Liver (tissue), 9 donors: ENCODE results near the gene FASTKD1. TPM values are rescaled to one million over a fixed set of nuclear protein-coding genes. Genes with fewer than 3 reads are reported as not detected.
"Not testable (repeated sequence)": the region's sequence is repeated elsewhere in the genome, so short reads cannot be mapped to it uniquely, and the experiment has no call there.

Experiments used
- DNase-seq: peaks from one replicate; pipeline ENCODE4 v3.0.0-alpha.2; 2017; ENCODE audit warnings: low spot score
- H3K27ac ChIP-seq, 2 donors: one replicate each; pipeline ENCODE4 v1.7.0; 2013; ENCODE audit warnings: inconsistent platforms in 2 of 2, low read length in 2 of 2, control low read depth in 1 of 2, low read depth in 1 of 2, mild to moderate bottlenecking in 1 of 2
- H3K27me3 ChIP-seq, 4 donors: one replicate each; pipeline versions ENCODE4 v1.6.1 to v1.7.0; 2013; ENCODE audit warnings: low read length in 3 of 4, inconsistent platforms in 1 of 4, mild to moderate bottlenecking in 1 of 4, moderate library complexity in 1 of 4; ENCODE audit not compliant: control insufficient read depth in 4 of 4, insufficient read depth in 4 of 4
- H3K36me3 ChIP-seq, 4 donors: one replicate each; pipeline versions ENCODE4 v1.6.1 to v1.7.0; 2013; ENCODE audit warnings: low read length in 3 of 4, mild to moderate bottlenecking in 3 of 4, low read depth in 1 of 4, moderate library complexity in 1 of 4; ENCODE audit not compliant: control insufficient read depth in 4 of 4, insufficient read depth in 3 of 4
- H3K4me1 ChIP-seq, 4 donors: one replicate each; pipeline versions ENCODE4 v1.6.1 to v1.7.0; 2013; ENCODE audit warnings: low read length in 3 of 4, mild to moderate bottlenecking in 3 of 4, moderate library complexity in 1 of 4; ENCODE audit not compliant: control insufficient read depth in 4 of 4, insufficient read depth in 4 of 4
- H3K4me3 ChIP-seq, 3 donors: one replicate each; pipeline versions ENCODE4 v1.6.1 to v1.7.0; 2013; ENCODE audit warnings: low read length in 3 of 3, control low read depth in 1 of 3, low read depth in 1 of 3, mild to moderate bottlenecking in 1 of 3
- H3K9ac ChIP-seq, 2 donors: one replicate each; pipeline ENCODE4 v1.7.0; 2013; ENCODE audit warnings: low read length in 2 of 2, mild to moderate bottlenecking in 2 of 2, moderate library complexity in 2 of 2, control low read depth in 1 of 2, low read depth in 1 of 2
- H3K9me3 ChIP-seq, 4 donors: one replicate each; pipeline versions ENCODE4 v1.6.1 to v1.7.0; 2013; ENCODE audit warnings: low read length in 3 of 4; ENCODE audit not compliant: control insufficient read depth in 4 of 4
- EGR1 ChIP-seq, 2 donors: IDR thresholded peaks; 2 replicates each; pipeline ENCODE4 v1.6.1; 2016 to 2018; ENCODE audit warnings: antibody characterized with exemption in 2 of 2, low read depth in 2 of 2
- FOXA1 ChIP-seq: IDR thresholded peaks from 2 replicates; pipeline ENCODE4 v1.6.1; 2016; ENCODE audit warnings: antibody characterized with exemption
- FOXA2 ChIP-seq: IDR thresholded peaks from 2 replicates; pipeline ENCODE4 v1.6.1; 2016; ENCODE audit warnings: antibody characterized with exemption
- GABPA ChIP-seq, 2 donors: IDR thresholded peaks in 1 of 2; conservative IDR thresholded peaks in 1 of 2; 2 replicates each; pipeline ENCODE4 v1.6.1; 2016; ENCODE audit warnings: antibody characterized with exemption in 2 of 2, mild to moderate bottlenecking in 1 of 2, moderate library complexity in 1 of 2
- HNF4A ChIP-seq, 2 donors: conservative IDR thresholded peaks; 2 replicates each; pipeline ENCODE4 v1.6.1; 2016; ENCODE audit warnings: antibody characterized with exemption in 2 of 2, mild to moderate bottlenecking in 2 of 2
- HNF4G ChIP-seq: IDR thresholded peaks from 2 replicates; pipeline ENCODE4 v1.6.1; 2016; ENCODE audit warnings: antibody characterized with exemption
- JUND ChIP-seq, 2 donors: IDR thresholded peaks; 2 replicates each; pipeline ENCODE4 v1.6.1; 2016; ENCODE audit warnings: antibody characterized with exemption in 2 of 2
- NR2F2 ChIP-seq: IDR thresholded peaks from 2 replicates; pipeline ENCODE4 v1.6.1; 2016; ENCODE audit warnings: antibody characterized with exemption
- RAD21 ChIP-seq, 2 donors: IDR thresholded peaks; 2 replicates each; pipeline ENCODE4 v1.6.1; 2016; ENCODE audit warnings: antibody characterized with exemption in 2 of 2, mild to moderate bottlenecking in 2 of 2
- REST ChIP-seq: IDR thresholded peaks from 2 replicates; pipeline ENCODE4 v1.6.1; 2016; ENCODE audit warnings: antibody characterized with exemption, mild to moderate bottlenecking
- RXRA ChIP-seq, 2 donors: IDR thresholded peaks; 2 replicates each; pipeline ENCODE4 v1.6.1; 2017 to 2018; ENCODE audit warnings: antibody characterized with exemption in 2 of 2, mild to moderate bottlenecking in 1 of 2
- SP1 ChIP-seq: IDR thresholded peaks from 2 replicates; pipeline ENCODE4 v1.6.1; 2018; ENCODE audit warnings: antibody characterized with exemption, mild to moderate bottlenecking
- TAF1 ChIP-seq: conservative IDR thresholded peaks from 2 replicates; pipeline ENCODE4 v1.6.1; 2016; ENCODE audit warnings: antibody characterized with exemption, mild to moderate bottlenecking
- YY1 ChIP-seq: IDR thresholded peaks from 2 replicates; pipeline ENCODE4 v1.6.1; 2016; ENCODE audit warnings: antibody characterized with exemption, mild to moderate bottlenecking
- ZBTB33 ChIP-seq: IDR thresholded peaks from 2 replicates; pipeline ENCODE4 v1.6.1; 2016; ENCODE audit warnings: antibody characterized with exemption
- WGBS: extraction: QIAGEN DNeasy Blood & Tissue Kit; methylation state at CpG from one replicate; pipeline ENCODE4 v1.1.7; 2013; 5-methylcytosine and 5-hydroxymethylcytosine counted together
- polyA plus RNA-seq, 2 donors: library from polyadenylated mRNA; stranded (reverse) in 1 of 2; unstranded in 1 of 2; fragments of 200-250 nt in 1 of 2; fragments of >200 nt in 1 of 2; fragmentation: Nextera tagmentation in 1 of 2; extraction: Ambion mirVana in 1 of 2; gene quantifications; one replicate each; pipeline versions ENCODE4 v1.2.1 to v1.2.3, GENCODE V29; 2013 to 2015
- total RNA-seq, 2 donors: library from RNA; depleted of rRNA; stranded (reverse); fragments of >200 nt; gene quantifications; one replicate each; pipeline ENCODE4 v1.2.3, GENCODE V29; 2014
- TF ChIP-seq, protein P1 (sequence below): IDR thresholded peaks from 2 replicates; pipeline ENCODE4 v1.6.1; 2016; ENCODE audit warnings: antibody characterized with exemption
- donor health status: healthy.
- donor health status: healthy.
- donor health status: healthy.
- donor health status: healthy.
- donor health status: healthy.

Gene FASTKD1
- total and polyA plus RNA-seq, 4 donors, result 6.7 to 20.7 (median 16.2) TPM

DNA sequence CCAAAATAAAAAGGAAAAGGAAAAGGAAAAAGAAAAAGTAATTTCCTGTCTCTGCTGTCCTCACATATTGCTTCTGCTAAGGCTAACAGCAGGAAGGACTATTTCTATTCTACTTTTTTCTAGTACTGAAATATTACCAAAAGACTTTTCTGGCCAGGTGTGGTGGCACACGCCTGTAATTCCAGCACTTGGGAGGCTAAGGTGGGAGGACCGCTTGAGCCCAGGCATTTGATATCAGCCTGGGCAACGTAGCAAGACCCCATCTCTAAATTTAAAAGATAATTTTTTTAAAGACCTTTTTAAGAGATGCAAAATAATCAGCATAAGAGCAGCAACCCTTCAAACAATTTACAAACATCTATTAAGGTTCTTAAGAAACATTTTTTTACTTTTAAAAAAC is 31.2 kb downstream of the FASTKD1 start:
- no peak for TF ChIP-seq HNF4G
- TF ChIP-seq, protein P1, sequence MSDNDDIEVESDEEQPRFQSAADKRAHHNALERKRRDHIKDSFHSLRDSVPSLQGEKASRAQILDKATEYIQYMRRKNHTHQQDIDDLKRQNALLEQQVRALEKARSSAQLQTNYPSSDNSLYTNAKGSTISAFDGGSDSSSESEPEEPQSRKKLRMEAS, result no peak
- TF ChIP-seq GABPA (IDR thresholded peaks at IDR 0.05 in 1 of 2, conservative IDR thresholded peaks at IDR 0.05 in 1 of 2), result no peak
- no peaks in the 10 kb centered on the region for H3K27me3 ChIP-seq
- WGBS, result 93% methylated on average over 3 of the region's 3 CpGs
- H3K4me3 ChIP-seq, result no peak overlapping the region
- no peak for DNase-seq
- peaks cover 2 to 5% (median 3%) of the 10 kb centered on the region in 4 donors for H3K36me3 ChIP-seq
- no peak overlapping the region for H3K9ac ChIP-seq
- H3K4me1 ChIP-seq, result no peaks in the 10 kb centered on the region
- no peak overlapping the region for H3K27ac ChIP-seq
- no peaks in the 10 kb centered on the region for H3K9me3 ChIP-seq

GRCh38 chr2:169540146-169540545 is 33.5 kb downstream of the FASTKD1 start:
- TF ChIP-seq HNF4G (no peak), YY1 (no peak), REST (no peak), RAD21 (IDR thresholded peaks at IDR 0.05) (no peak), TAF1 (no peak), JUND (IDR thresholded peaks at IDR 0.05) (no peak), RXRA (IDR thresholded peaks at IDR 0.05) (no peak), EGR1 (IDR thresholded peaks at IDR 0.05; ENCODE audit: low read depth in 2 of 2) (no peak), FOXA1 (no peak), HNF4A (conservative IDR thresholded peaks at IDR 0.05) (no peak), FOXA2 (no peak), NR2F2 (no peak), ZBTB33 (no peak), SP1 (no peak)
- TF ChIP-seq, protein P1, result no peak
- no peak overlapping the region for H3K9ac ChIP-seq
- H3K4me3 ChIP-seq, result no peak overlapping the region
- peaks cover 2 to 4% (median 3%) of the 10 kb centered on the region in 4 donors for H3K36me3 ChIP-seq
- WGBS, result 94% methylated on average over 2 of the region's 2 CpGs
- H3K27ac ChIP-seq, result no peak overlapping the region
- DNase-seq, result no peak
- H3K4me1 ChIP-seq, result no peaks in the 10 kb centered on the region
- no peaks in the 10 kb centered on the region for H3K9me3 ChIP-seq
- no peaks in the 10 kb centered on the region for H3K27me3 ChIP-seq

GRCh38 chr2:169539460-169539859 is 34.2 kb downstream of the FASTKD1 start:
- H3K9ac ChIP-seq, H3K4me1 ChIP-seq, H3K4me3 ChIP-seq, DNase-seq, H3K9me3 ChIP-seq, H3K27me3 ChIP-seq, H3K36me3 ChIP-seq, H3K27ac ChIP-seq: not testable (repeated sequence)
- WGBS, result 100% methylated on average over 2 of the region's 2 CpGs
